Panc1 (cell line): Measurements from ENCODE around the gene SMPDL3B. TPM values are rescaled to one million over a fixed set of nuclear protein-coding genes. Genes with fewer than 3 reads are reported as not detected.

ENCODE experiments used
- ATAC-seq: fragments of 200-7000 bp; cut with Tn5 transposase; 2 replicates; pipeline ENCODE4 v1.9.1; 2020; ENCODE audit warnings: mild to moderate bottlenecking, moderate library complexity
- BruUV-seq: library from RNA; stranded (reverse); fragments of 400-500 nt; replicated peaks from 2 replicates; lab custom pipeline; 2021; lab: Mats Ljungman, UMichigan
- CTCF ChIA-PET: fragments of 300-600 bp; sonication (Branson Sonifier 250); formaldehyde crosslinking; loops from one replicate; lab custom pipeline; 2022; ENCODE audit warnings: antibody characterized with exemption; lab: Charles Lee
- POLR2A ChIA-PET: fragments of 300-600 bp; sonication (Branson Sonifier 250); formaldehyde crosslinking; loops from one replicate; lab custom pipeline; 2022; ENCODE audit warnings: antibody characterized with exemption; lab: Charles Lee
- DNase-seq: peaks from one replicate; pipeline ENCODE4 v3.0.0-alpha.2; 2010; ENCODE audit warnings: low read depth, low spot score
- H3K27ac ChIP-seq: 2 replicates; pipeline ENCODE4 v1.5.1; 2011; ENCODE audit warnings: mild to moderate bottlenecking, low read length, inconsistent platforms
- H3K27me3 ChIP-seq: fragments of 200-500 bp; sonication (Bioruptor generic); 2 replicates; pipeline ENCODE4 v1.6.0; 2014; ENCODE audit warnings: low read length, inconsistent platforms; ENCODE audit not compliant: control insufficient read depth, insufficient read depth
- H3K36me3 ChIP-seq: fragments of 200-500 bp; sonication (Bioruptor generic); 2 replicates; pipeline ENCODE4 v1.5.1; 2014; ENCODE audit warnings: inconsistent platforms, mild to moderate bottlenecking, low read length, moderate library complexity; ENCODE audit not compliant: control insufficient read depth, insufficient read depth
- H3K4me1 ChIP-seq: 2 replicates; pipeline ENCODE4 v1.5.1; 2011; ENCODE audit warnings: inconsistent platforms, mild to moderate bottlenecking, low read length, moderate library complexity; ENCODE audit not compliant: control insufficient read depth, insufficient read depth
- H3K4me3 ChIP-seq, 2 experiments: 2 replicates each; pipeline ENCODE4 v1.5.1; 2011 to 2012; ENCODE audit warnings: low read depth in 2 of 2, low read length in 2 of 2, mild to moderate bottlenecking in 2 of 2, inconsistent platforms in 1 of 2, moderate library complexity in 1 of 2
- H3K9me3 ChIP-seq: fragments of 200-500 bp; sonication (Bioruptor generic); 2 replicates; pipeline ENCODE4 v1.5.1; 2014; ENCODE audit warnings: low read depth, mild to moderate bottlenecking, inconsistent platforms, low read length, moderate library complexity; ENCODE audit not compliant: control insufficient read depth, insufficient read depth
- CTCF ChIP-seq: fragments of 450-650 bp; IDR thresholded peaks from 2 replicates; pipeline ENCODE4 v1.5.1; 2017; ENCODE audit warnings: mild to moderate bottlenecking
- POLR2AphosphoS5 ChIP-seq: IDR thresholded peaks from 2 replicates; pipeline ENCODE4 v1.6.1; 2012; ENCODE audit warnings: mild to moderate bottlenecking, low read depth, low read length, moderate library complexity
- REST ChIP-seq, 2 experiments: IDR thresholded peaks; 2 replicates each; pipeline ENCODE4 v1.6.1; 2011 to 2012; ENCODE audit warnings: low read depth in 2 of 2, control low read depth in 1 of 2, low read length in 1 of 2, mild to moderate bottlenecking in 1 of 2, moderate library complexity in 1 of 2; ENCODE audit not compliant: insufficient read depth in 1 of 2
- SIN3A ChIP-seq: IDR thresholded peaks from 2 replicates; pipeline ENCODE4 v1.6.1; 2012; ENCODE audit warnings: low read depth, mild to moderate bottlenecking, low read length, moderate library complexity, borderline replicate concordance; ENCODE audit not compliant: insufficient read depth
- TCF7L2 ChIP-seq: IDR thresholded peaks from 2 replicates; pipeline ENCODE4 v1.6.1; 2011; ENCODE audit warnings: mild to moderate bottlenecking, low read depth, low read length, inconsistent platforms
- in situ Hi-C: cut with HindIII; loops from 2 replicates; pipeline ENCODE4 v1.10.0; 2016; ENCODE audit warnings: low sequenced_read_pairs, low pct_unique_long_range_greater_than_20kb
- intact Hi-C: fragments of 100-400 bp; cut with micrococcal nuclease; formaldehyde crosslinking; loops from one replicate; pipeline ENCODE4 v1.10.0; 2022; ENCODE audit not compliant: unreplicated experiment
- total RNA-seq: library from RNA; stranded (reverse); gene quantifications from one replicate; pipeline ENCODE4 v1.2.1, GENCODE V29; 2021; ENCODE audit not compliant: unreplicated experiment

SMPDL3B gene
- total RNA-seq, 1 experiment from 2014 or later, result 1.5 TPM

- Histone ChIP-seq H3K4me1 (no peaks in the 10 kb centered on the region), H3K27me3 (no peaks in the 10 kb centered on the region), H3K4me3 (no peak overlapping the region), H3K27ac (no peak overlapping the region), H3K9me3 (no peaks in the 10 kb centered on the region), H3K36me3 (peaks cover 10% of the 10 kb centered on the region)
- DNase-seq, result no peak
- POLR2A ChIA-PET, result no interaction called here
- intact Hi-C loops (no loop called here), in situ Hi-C loops (no loop called here)
- TF ChIP-seq SIN3A, result no peak
- CTCF ChIA-PET, result no interaction called here
- no peak for ATAC-seq
- no TSS peak for BruUV-seq
Measured at GRCh38 chr1:27889506-27889905, 45.3 kb upstream of the SMPDL3B start.

- intact Hi-C loops (no loop called here), in situ Hi-C loops (no loop called here)
- Histone ChIP-seq H3K36me3 (peaks cover 14% of the 10 kb centered on the region), H3K9me3 (no peaks in the 10 kb centered on the region), H3K4me1 (no peaks in the 10 kb centered on the region), H3K27me3 (no peaks in the 10 kb centered on the region), H3K27ac (no peak overlapping the region), H3K4me3 (no peak overlapping the region)
- no peak for DNase-seq
- ATAC-seq, result no peak
- POLR2A ChIA-PET, result interaction anchor here (0.6 kb wide), 1 partner anchor 22 kb away, joined by 6 read pairs; no protein-coding TSS in a partner anchor
- BruUV-seq, result no TSS peak
- CTCF ChIA-PET, result no interaction called here
- TF ChIP-seq SIN3A (no peak), TCF7L2 (no peak)
Measured at GRCh38 chr1:27891196-27891889, 43.5 kb upstream of the SMPDL3B start.

GRCh38 chr1:27894521-27894920, 40.3 kb upstream of the SMPDL3B start:
- in situ Hi-C loops, result no loop called here
- no peak overlapping the region for H3K4me3 ChIP-seq
- POLR2A ChIA-PET, result no interaction called here
- intact Hi-C loops, result no loop called here
- H3K27ac ChIP-seq, result no peak overlapping the region
- DNase-seq, result no peak
- BruUV-seq, result no TSS peak
- no peaks in the 10 kb centered on the region for H3K27me3 ChIP-seq
- H3K4me1 ChIP-seq, result no peaks in the 10 kb centered on the region
- CTCF ChIA-PET, result no interaction called here
- no peak for ATAC-seq
- TF ChIP-seq POLR2AphosphoS5 (no peak), CTCF (no peak), REST (IDR thresholded peaks at IDR 0.05; ENCODE audit: insufficient read depth in 1 of 2, low read depth in 2 of 2, low read length in 1 of 2) (no peak)
- peaks cover 28% of the 10 kb centered on the region for H3K36me3 ChIP-seq
- H3K9me3 ChIP-seq, result no peaks in the 10 kb centered on the region
